Gastrocnemius medialis (tissue), 4 donors: ENCODE measurements around the gene TUBGCP3. TPM values are rescaled to one million over a fixed set of nuclear protein-coding genes. Genes with fewer than 3 reads are reported as not detected.

Experiments used
- ATAC-seq, 2 donors: fragments of 150-250 bp; one replicate each; pipeline ENCODE4 v1.9.1; 2016
- DNase-seq, 2 donors: peaks; one replicate each; pipeline ENCODE4 v3.0.0-alpha.2; 2019
- H3K27ac ChIP-seq, 4 donors: fragments of 200-600 bp; sonication (generic); 1 replicate in 1 of 4; 2 replicates in 3 of 4; pipeline ENCODE4 v1.5.1; 2016 to 2018; ENCODE audit warnings: mild to moderate bottlenecking in 2 of 4, moderate library complexity in 1 of 4
- H3K27me3 ChIP-seq, 3 donors: fragments of 200-600 bp; sonication (generic) in 2 of 3; 1 replicate in 1 of 3; 2 replicates in 2 of 3; pipeline versions ENCODE4 v1.5.1 to v1.6.0; 2016 to 2019; ENCODE audit warnings: mild to moderate bottlenecking in 1 of 3, moderate library complexity in 1 of 3
- H3K36me3 ChIP-seq, 2 donors: fragments of 200-600 bp; sonication (generic) in 1 of 2; one replicate each; pipeline ENCODE4 v1.5.1; 2017 to 2018
- H3K4me1 ChIP-seq, 2 donors: fragments of 200-600 bp; sonication (generic) in 1 of 2; one replicate each; pipeline ENCODE4 v1.5.1; 2016 to 2017; ENCODE audit warnings: mild to moderate bottlenecking in 2 of 2
- H3K4me3 ChIP-seq, 4 donors: fragments of 200-600 bp; sonication (generic) in 3 of 4; 1 replicate in 1 of 4; 2 replicates in 3 of 4; pipeline ENCODE4 v1.5.1; 2016 to 2019; ENCODE audit warnings: mild to moderate bottlenecking in 2 of 4
- H3K9me3 ChIP-seq, 3 donors: fragments of 200-600 bp; sonication (generic) in 2 of 3; 1 replicate in 1 of 3; 2 replicates in 2 of 3; pipeline ENCODE4 v1.5.1; 2016 to 2019
- POLR2A ChIP-seq, 2 donors: fragments of 450-650 bp; IDR thresholded peaks; one replicate each; pipeline ENCODE4 v1.6.1; 2017; ENCODE audit warnings: antibody characterized with exemption in 2 of 2, mild to moderate bottlenecking in 2 of 2, moderate library complexity in 2 of 2
- in situ Hi-C, 4 donors: fragments of 200-750 bp; cut with MboI; loops; one replicate each; pipeline versions ENCODE4 v1.15.0 to v1.8.0; 2017; ENCODE audit warnings: low sequenced_read_pairs in 4 of 4
- intact Hi-C: fragments of 100-400 bp; cut with DNase I; formaldehyde crosslinking; loops from one replicate; pipeline ENCODE4 v1.15.1; 2023; ENCODE audit warnings: low total_unique reads
- total RNA-seq, 4 donors: library from RNA; depleted of rRNA; stranded (reverse); fragments of >200 nt; gene quantifications; one replicate each; pipeline versions ENCODE4 v1.1.0 to v1.2.3, GENCODE V29; 2016
- TF ChIP-seq, protein P1 (sequence below), 5 experiments: fragments of 450-650 bp in 3 of 5; fragments of 200-600 bp in 2 of 5; sonication (generic) in 2 of 5; IDR thresholded peaks in 4 of 5; conservative IDR thresholded peaks in 1 of 5; 1 replicate in 4 of 5; 2 replicates in 1 of 5; pipeline ENCODE4 v1.5.1; 2016 to 2019; ENCODE audit warnings: antibody characterized with exemption in 5 of 5, mild to moderate bottlenecking in 3 of 5, moderate library complexity in 3 of 5

TUBGCP3 gene
- total RNA-seq, 4 donors from 2014 or later: 10.0 to 14.3 (median 11.0) TPM

DNA sequence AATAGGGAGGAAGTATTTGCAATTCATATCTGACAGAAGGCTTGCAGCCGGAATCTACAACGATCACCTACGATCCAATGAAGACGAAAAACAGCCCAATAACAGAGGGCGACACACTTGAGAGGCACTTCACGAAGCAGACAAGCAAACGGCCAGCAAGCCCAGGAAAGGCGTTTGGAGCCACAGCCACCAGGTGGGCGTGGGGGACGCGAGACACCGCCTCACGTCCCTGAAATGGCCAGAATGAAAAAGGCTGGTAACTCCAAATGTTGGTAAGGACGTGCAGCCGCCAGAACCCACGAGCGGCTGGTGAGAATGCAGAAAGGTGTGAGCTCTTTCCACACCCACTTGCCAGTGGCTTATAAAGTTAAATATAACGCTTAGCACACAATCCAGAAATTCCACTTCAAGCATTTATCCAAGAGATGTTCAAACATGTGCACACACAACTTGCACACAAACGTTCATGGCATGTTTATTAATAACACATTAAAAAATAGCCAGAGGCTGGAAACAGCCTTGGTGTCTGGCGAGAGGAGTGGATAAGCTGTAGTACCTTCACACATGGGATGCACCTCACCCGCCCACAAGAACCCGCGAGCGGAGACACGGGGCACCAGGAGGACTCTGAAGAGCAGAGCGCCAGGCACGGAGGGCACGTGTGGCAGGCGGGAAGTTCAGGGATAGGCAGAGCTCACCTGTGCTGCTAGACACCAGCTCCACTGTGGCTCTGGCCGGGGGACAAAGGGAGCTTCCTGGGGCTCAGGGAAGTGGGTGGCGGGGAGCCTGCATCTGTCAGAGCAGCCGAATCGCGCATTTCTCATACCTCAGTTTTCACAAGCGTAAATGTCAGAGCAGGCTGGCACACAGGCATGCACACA, 122.5 kb downstream of the TUBGCP3 start:
- no peaks in the 10 kb centered on the region for H3K36me3 ChIP-seq
- intact Hi-C loops (no loop called here), in situ Hi-C loops (no loop called here)
- no peak overlapping the region for H3K4me3 ChIP-seq
- no peak overlapping the region for H3K27ac ChIP-seq
- no peaks in the 10 kb centered on the region for H3K4me1 ChIP-seq
- no peaks in the 10 kb centered on the region for H3K27me3 ChIP-seq
- no peaks in the 10 kb centered on the region for H3K9me3 ChIP-seq
- ATAC-seq: no peak
- TF ChIP-seq POLR2A (IDR thresholded peaks at IDR 0.05): no peak
- TF ChIP-seq, protein P1, sequence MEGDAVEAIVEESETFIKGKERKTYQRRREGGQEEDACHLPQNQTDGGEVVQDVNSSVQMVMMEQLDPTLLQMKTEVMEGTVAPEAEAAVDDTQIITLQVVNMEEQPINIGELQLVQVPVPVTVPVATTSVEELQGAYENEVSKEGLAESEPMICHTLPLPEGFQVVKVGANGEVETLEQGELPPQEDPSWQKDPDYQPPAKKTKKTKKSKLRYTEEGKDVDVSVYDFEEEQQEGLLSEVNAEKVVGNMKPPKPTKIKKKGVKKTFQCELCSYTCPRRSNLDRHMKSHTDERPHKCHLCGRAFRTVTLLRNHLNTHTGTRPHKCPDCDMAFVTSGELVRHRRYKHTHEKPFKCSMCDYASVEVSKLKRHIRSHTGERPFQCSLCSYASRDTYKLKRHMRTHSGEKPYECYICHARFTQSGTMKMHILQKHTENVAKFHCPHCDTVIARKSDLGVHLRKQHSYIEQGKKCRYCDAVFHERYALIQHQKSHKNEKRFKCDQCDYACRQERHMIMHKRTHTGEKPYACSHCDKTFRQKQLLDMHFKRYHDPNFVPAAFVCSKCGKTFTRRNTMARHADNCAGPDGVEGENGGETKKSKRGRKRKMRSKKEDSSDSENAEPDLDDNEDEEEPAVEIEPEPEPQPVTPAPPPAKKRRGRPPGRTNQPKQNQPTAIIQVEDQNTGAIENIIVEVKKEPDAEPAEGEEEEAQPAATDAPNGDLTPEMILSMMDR (IDR thresholded peaks at IDR 0.05 in 4 of 5, conservative IDR thresholded peaks at IDR 0.05 in 1 of 5): no peak
- DNase-seq: no peak

DNA sequence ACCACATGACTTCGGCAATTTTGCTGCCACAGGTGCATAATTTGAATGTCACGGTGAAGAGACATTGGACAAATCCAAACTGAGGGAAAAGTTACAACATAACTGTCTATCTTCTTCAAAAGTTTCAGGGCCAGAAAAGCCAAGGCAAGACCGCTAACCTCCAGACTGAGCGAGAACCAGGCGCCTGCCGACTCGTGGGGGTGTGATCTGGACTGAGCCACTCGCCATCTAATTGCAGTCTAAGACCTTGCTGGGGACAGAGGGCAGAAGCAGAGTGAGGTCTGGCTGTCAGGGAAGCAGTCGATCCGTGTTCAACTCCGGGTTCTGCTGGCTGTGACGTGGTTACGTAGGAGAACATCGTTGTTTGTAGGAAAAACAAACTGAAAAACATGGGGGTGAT, 123.2 kb downstream of the TUBGCP3 start:
- Histone ChIP-seq H3K9me3 (no peaks in the 10 kb centered on the region), H3K36me3 (no peaks in the 10 kb centered on the region), H3K27ac (no peak overlapping the region), H3K27me3 (no peaks in the 10 kb centered on the region), H3K4me3 (no peak overlapping the region), H3K4me1 (no peaks in the 10 kb centered on the region)
- in situ Hi-C loops (no loop called here), intact Hi-C loops (no loop called here)
- DNase-seq: no peak
- TF ChIP-seq, protein P1 (IDR thresholded peaks at IDR 0.05 in 4 of 5, conservative IDR thresholded peaks at IDR 0.05 in 1 of 5): no peak
- no peak for TF ChIP-seq POLR2A (IDR thresholded peaks at IDR 0.05)
- no peak for ATAC-seq

DNA sequence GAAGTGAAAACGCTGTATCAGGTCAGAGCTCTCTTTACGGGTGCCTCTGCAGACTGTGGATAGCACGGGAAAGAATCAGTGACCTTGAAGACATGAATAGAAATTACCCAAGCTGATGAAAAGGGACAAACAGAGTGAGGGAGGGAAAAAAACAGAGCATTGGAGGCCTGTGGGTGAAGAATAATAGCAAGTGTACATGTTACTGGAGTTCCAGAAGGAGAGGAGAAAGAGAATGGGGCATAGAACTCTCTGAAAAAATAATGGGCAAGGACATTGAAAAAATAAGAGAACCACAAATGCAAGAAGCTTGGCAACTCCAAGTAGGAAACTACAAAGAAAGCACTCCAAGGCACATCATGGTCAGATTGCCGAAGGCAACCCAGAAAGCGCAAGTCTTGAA, 125.5 kb downstream of the TUBGCP3 start:
- DNase-seq (no peak), ATAC-seq (no peak)
- no peak for TF ChIP-seq POLR2A (IDR thresholded peaks at IDR 0.05)
- TF ChIP-seq, protein P1 (IDR thresholded peaks at IDR 0.05 in 4 of 5, conservative IDR thresholded peaks at IDR 0.05 in 1 of 5): no peak
- in situ Hi-C loops: no loop called here
- Histone ChIP-seq H3K27me3 (no peaks in the 10 kb centered on the region), H3K36me3 (no peaks in the 10 kb centered on the region), H3K4me1 (no peaks in the 10 kb centered on the region), H3K27ac (no peak overlapping the region), H3K4me3 (no peak overlapping the region), H3K9me3 (no peaks in the 10 kb centered on the region)
- intact Hi-C loops: no loop called here

DNA sequence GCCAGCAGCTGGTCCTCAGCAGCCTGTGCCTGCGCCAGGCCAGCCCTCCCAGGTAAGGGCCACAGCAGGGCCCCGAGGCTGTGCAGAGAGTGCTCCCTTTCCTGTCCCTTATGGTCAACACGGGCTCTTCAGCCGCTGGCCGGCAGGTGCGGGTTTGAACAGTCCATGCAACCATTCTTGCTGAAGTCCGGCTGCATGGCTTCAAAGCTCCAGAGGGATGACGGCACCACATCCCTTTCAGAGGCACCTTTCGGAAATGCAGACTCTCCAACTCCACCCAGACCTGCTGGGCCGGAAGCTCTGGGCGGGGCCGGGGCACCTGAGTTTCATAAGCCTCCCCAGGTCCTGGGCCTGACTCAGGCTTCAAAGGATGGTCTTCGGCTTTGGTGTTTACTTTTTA, 130.5 kb downstream of the TUBGCP3 start:
- H3K9me3 ChIP-seq: no peaks in the 10 kb centered on the region
- TF ChIP-seq, protein P1 (IDR thresholded peaks at IDR 0.05 in 4 of 5, conservative IDR thresholded peaks at IDR 0.05 in 1 of 5): no peak
- no peak for TF ChIP-seq POLR2A (IDR thresholded peaks at IDR 0.05)
- no peaks in the 10 kb centered on the region for H3K36me3 ChIP-seq
- DNase-seq (no peak), ATAC-seq (no peak)
- in situ Hi-C loops: no loop called here
- H3K27me3 ChIP-seq: no peaks in the 10 kb centered on the region
- intact Hi-C loops: no loop called here
- H3K27ac ChIP-seq: no peak overlapping the region
- H3K4me3 ChIP-seq: no peak overlapping the region
- no peaks in the 10 kb centered on the region for H3K4me1 ChIP-seq
